Astrocyte of the cerebellum (primary cell): ENCODE data around the gene GYG2.
"Not testable (repeated sequence)": the region's sequence is repeated elsewhere in the genome, so short reads cannot be mapped to it uniquely, and the experiment has no call there.

Experiments used
- DNase-seq: peaks from one replicate; pipeline ENCODE4 v3.0.0-alpha.2; 2011; ENCODE audit warnings: low read depth
- H3K4me3 ChIP-seq: 2 replicates; pipeline ENCODE4 v1.5.1; 2011; ENCODE audit warnings: mild to moderate bottlenecking, low read depth, low read length, moderate library complexity
- CTCF ChIP-seq: IDR thresholded peaks from 2 replicates; pipeline ENCODE4 v1.5.1; 2012; ENCODE audit warnings: low read length, low read depth, moderate library complexity, mild to moderate bottlenecking; ENCODE audit errors: missing control alignments
- in situ Hi-C: cut with HindIII; loops from 2 replicates; pipeline ENCODE4 v1.10.0; 2017; ENCODE audit warnings: low sequenced_read_pairs

GYG2 gene

GRCh38 chrX:2910109-2910508 lies 81.4 kb downstream of the GYG2 start:
- no peak for TF ChIP-seq CTCF
- no peak for DNase-seq
- in situ Hi-C loops: no loop called here
- H3K4me3 ChIP-seq: no peak overlapping the region

- peak; percentile 25 for TF ChIP-seq CTCF
- no peak for DNase-seq
- no peak overlapping the region for H3K4me3 ChIP-seq
- in situ Hi-C loops: no loop called here
These were observed 84.4 kb downstream of the GYG2 start for GRCh38 chrX:2913118-2913517.

- no peak for DNase-seq
- no peak for TF ChIP-seq CTCF
- in situ Hi-C loops: no loop called here
- no peak overlapping the region for H3K4me3 ChIP-seq
These were observed 89.0 kb downstream of the GYG2 start for GRCh38 chrX:2917767-2918166.

GRCh38 chrX:2921193-2921592 lies 92.5 kb downstream of the GYG2 start:
- DNase-seq: no peak
- TF ChIP-seq CTCF: no peak
- no peak overlapping the region for H3K4me3 ChIP-seq
- in situ Hi-C loops: no loop called here

GRCh38 chrX:2921750-2922149 lies 93.0 kb downstream of the GYG2 start:
- no peak overlapping the region for H3K4me3 ChIP-seq
- no peak for TF ChIP-seq CTCF
- no peak for DNase-seq
- in situ Hi-C loops: no loop called here

GRCh38 chrX:2924151-2924550 lies 95.4 kb downstream of the GYG2 start:
- no peak for TF ChIP-seq CTCF
- no peak overlapping the region for H3K4me3 ChIP-seq
- DNase-seq: no peak
- in situ Hi-C loops: no loop called here

GRCh38 chrX:2926255-2926654 lies 97.5 kb downstream of the GYG2 start:
- H3K4me3 ChIP-seq, DNase-seq: not testable (repeated sequence)
- in situ Hi-C loops: loop anchor here (5.0 kb wide), 1 partner anchor 54 kb away; no protein-coding TSS in a partner anchor
